OCI-LY1 (cell line): ENCODE measurements around the gene CNGA1.

Experiments
- EZH2 ChIP-seq: fragments of 200-600 bp; sonication (generic), shearing (Covaris generic); IDR thresholded peaks from 2 replicates; pipeline ENCODE4 v1.8.0; 2017; ENCODE audit warnings: borderline replicate concordance, mixed run types, mild to moderate bottlenecking, antibody characterized with exemption, low read length, moderate library complexity, mixed read lengths
- TF ChIP-seq, protein P1 (sequence below): fragments of 200-600 bp; sonication (generic), shearing (Covaris generic); IDR thresholded peaks from 2 replicates; pipeline ENCODE4 v1.5.1; 2017; ENCODE audit warnings: mild to moderate bottlenecking, antibody characterized with exemption, low read length, moderate library complexity, mixed read lengths

DNA sequence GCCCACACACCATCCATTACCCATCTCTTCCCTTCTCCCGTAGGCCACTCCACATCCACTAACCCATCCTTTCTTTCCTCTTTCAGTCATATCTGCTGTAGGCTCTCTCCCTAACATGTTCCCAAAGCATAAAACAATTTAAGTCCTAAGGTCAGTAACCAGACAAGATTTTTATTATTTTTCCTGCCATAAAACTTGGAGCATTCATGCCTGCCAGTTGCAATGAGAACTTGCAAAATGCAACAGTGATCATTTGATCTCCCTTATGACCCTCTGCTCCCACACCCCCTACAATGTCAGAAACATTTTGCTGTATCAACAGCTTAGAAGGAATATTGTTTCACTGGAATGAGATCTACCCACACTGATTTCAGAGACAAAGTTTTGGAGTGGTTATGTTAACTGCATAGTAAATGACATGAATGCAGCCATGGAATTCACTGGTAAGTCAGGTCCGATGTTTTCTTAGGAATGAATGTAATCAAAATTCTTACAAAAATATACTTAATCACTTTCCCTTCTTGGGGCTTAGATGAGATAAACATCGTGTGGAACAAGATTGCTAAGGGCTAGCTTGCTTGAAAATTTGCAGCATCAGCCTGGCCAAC, 5.8 kb upstream of the CNGA1 start:
- TF ChIP-seq, protein P1, sequence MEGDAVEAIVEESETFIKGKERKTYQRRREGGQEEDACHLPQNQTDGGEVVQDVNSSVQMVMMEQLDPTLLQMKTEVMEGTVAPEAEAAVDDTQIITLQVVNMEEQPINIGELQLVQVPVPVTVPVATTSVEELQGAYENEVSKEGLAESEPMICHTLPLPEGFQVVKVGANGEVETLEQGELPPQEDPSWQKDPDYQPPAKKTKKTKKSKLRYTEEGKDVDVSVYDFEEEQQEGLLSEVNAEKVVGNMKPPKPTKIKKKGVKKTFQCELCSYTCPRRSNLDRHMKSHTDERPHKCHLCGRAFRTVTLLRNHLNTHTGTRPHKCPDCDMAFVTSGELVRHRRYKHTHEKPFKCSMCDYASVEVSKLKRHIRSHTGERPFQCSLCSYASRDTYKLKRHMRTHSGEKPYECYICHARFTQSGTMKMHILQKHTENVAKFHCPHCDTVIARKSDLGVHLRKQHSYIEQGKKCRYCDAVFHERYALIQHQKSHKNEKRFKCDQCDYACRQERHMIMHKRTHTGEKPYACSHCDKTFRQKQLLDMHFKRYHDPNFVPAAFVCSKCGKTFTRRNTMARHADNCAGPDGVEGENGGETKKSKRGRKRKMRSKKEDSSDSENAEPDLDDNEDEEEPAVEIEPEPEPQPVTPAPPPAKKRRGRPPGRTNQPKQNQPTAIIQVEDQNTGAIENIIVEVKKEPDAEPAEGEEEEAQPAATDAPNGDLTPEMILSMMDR, result no peak
- no peak for TF ChIP-seq EZH2
